Transverse colon (tissue), 4 donors: ENCODE data around the gene MPRIP. TPM values are rescaled to one million over a fixed set of nuclear protein-coding genes. Genes with fewer than 3 reads are reported as not detected.

ENCODE experiments used
- DNase-seq: peaks from one replicate; pipeline ENCODE4 v3.0.0-alpha.2; 2019
- H3K27ac ChIP-seq, 4 donors: fragments of 200-600 bp; sonication (generic); 2 replicates each; pipeline ENCODE4 v1.5.1; 2016 to 2018; ENCODE audit warnings: inconsistent platforms in 4 of 4
- H3K27me3 ChIP-seq: fragments of 200-600 bp; sonication (generic); 2 replicates; pipeline ENCODE4 v1.5.1; 2017; ENCODE audit warnings: inconsistent platforms
- H3K36me3 ChIP-seq, 4 donors: fragments of 200-600 bp; sonication (generic); 2 replicates each; pipeline ENCODE4 v1.5.1; 2017 to 2019; ENCODE audit warnings: inconsistent platforms in 4 of 4
- H3K4me1 ChIP-seq, 4 donors: fragments of 200-600 bp; sonication (generic); 2 replicates each; pipeline ENCODE4 v1.5.1; 2017 to 2020; ENCODE audit warnings: inconsistent platforms in 4 of 4
- H3K4me3 ChIP-seq, 4 donors: fragments of 200-600 bp; sonication (generic); 1 replicate in 1 of 4; 2 replicates in 3 of 4; pipeline versions ENCODE4 v1.5.1 to v1.6.1; 2017 to 2019; ENCODE audit warnings: inconsistent platforms in 4 of 4
- H3K9me3 ChIP-seq, 2 donors: fragments of 200-600 bp; sonication (generic); 2 replicates each; pipeline ENCODE4 v1.5.1; 2017 to 2019; ENCODE audit warnings: inconsistent platforms in 2 of 2
- CTCF ChIP-seq, 5 experiments: fragments of 200-600 bp in 3 of 5; fragments of 450-650 bp in 2 of 5; sonication (generic) in 3 of 5; IDR thresholded peaks; 1 replicate in 2 of 5; 2 replicates in 3 of 5; pipeline ENCODE4 v1.5.1; 2016 to 2017; ENCODE audit warnings: antibody characterized with exemption in 5 of 5, inconsistent platforms in 3 of 5, mild to moderate bottlenecking in 2 of 5, moderate library complexity in 1 of 5
- EP300 ChIP-seq: sonication (generic); formaldehyde crosslinking; IDR thresholded peaks from one replicate; pipeline ENCODE4 v1.6.1; 2017; ENCODE audit warnings: antibody characterized with exemption, low read depth
- POLR2A ChIP-seq: fragments of 450-650 bp; IDR thresholded peaks from one replicate; pipeline ENCODE4 v1.6.1; 2016; ENCODE audit warnings: antibody characterized with exemption, mild to moderate bottlenecking, moderate library complexity
- POLR2AphosphoS5 ChIP-seq, 3 donors: sonication (generic); formaldehyde crosslinking; IDR thresholded peaks; one replicate each; pipeline ENCODE4 v1.6.1; 2016; ENCODE audit warnings: antibody characterized with exemption in 3 of 3
- WGBS, 2 donors: methylation state at CpG; one replicate each; pipeline ENCODE4 v1.1.5; 2018; ENCODE audit warnings: low coverage in 1 of 2; 5-methylcytosine and 5-hydroxymethylcytosine counted together
- in situ Hi-C, 4 donors: fragments of 200-750 bp; cut with MboI; loops; one replicate each; pipeline versions ENCODE4 v1.15.0 to v1.15.1; 2017; ENCODE audit warnings: low sequenced_read_pairs in 3 of 4, low pct_ligation_motif_present in 1 of 4, low pct_unique_long_range_greater_than_20kb in 1 of 4
- intact Hi-C: fragments of 100-400 bp; cut with DNase I; formaldehyde crosslinking; loops from one replicate; pipeline ENCODE4 v1.15.1; 2023; ENCODE audit warnings: low total_unique reads
- total RNA-seq, 4 donors: library from RNA; depleted of rRNA; stranded (reverse); fragments of >200 nt; gene quantifications; one replicate each; pipeline ENCODE4 v1.1.0, GENCODE V29; 2016

Gene MPRIP
- total RNA-seq, 4 donors from 2014 or later: 124 to 368 (median 158) TPM

- in situ Hi-C loops: no loop called here
- WGBS, 2 donors: 88% methylated on average over 12 of the region's 12 CpGs; no CpG with 5 or more reads in 1 of the 2 donors
Measured at GRCh38 chr17:17030515-17031211, 11.6 kb upstream of the MPRIP start.

GRCh38 chr17:17032131-17032692 is 10.0 kb upstream of the MPRIP start:
- peak overlapping the region in 3 of 4 donors; percentile 14 to 36 (median 18) for H3K27ac ChIP-seq

More at GRCh38 chr17:17030515-17031211, 11.6 kb upstream of the MPRIP start:
- Histone ChIP-seq H3K36me3 (no peaks in the 10 kb centered on the region), H3K9me3 (no peaks in the 10 kb centered on the region), H3K4me3 (no peak overlapping the region), H3K27ac (no peak overlapping the region), H3K4me1 (peaks cover 12 to 29% (median 19%) of the 10 kb centered on the region in 4 donors), H3K27me3 (no peaks in the 10 kb centered on the region)
- intact Hi-C loops: no loop called here
- no peak for TF ChIP-seq POLR2A
- no peak for TF ChIP-seq EP300
- no peak for TF ChIP-seq POLR2AphosphoS5 (IDR thresholded peaks at IDR 0.05)
- TF ChIP-seq CTCF (IDR thresholded peaks at IDR 0.05): no peak
- DNase-seq: no peak

GRCh38 chr17:17033466-17033865 is 8.8 kb upstream of the MPRIP start:
- no peaks in the 10 kb centered on the region for H3K9me3 ChIP-seq
- peaks cover 9 to 19% (median 16%) of the 10 kb centered on the region in 4 donors for H3K4me1 ChIP-seq
- intact Hi-C loops: no loop called here
- H3K27ac ChIP-seq: no peak overlapping the region
- H3K4me3 ChIP-seq: no peak overlapping the region
- in situ Hi-C loops: no loop called here
- WGBS, 2 donors: 86 to 90% methylated on average over 7 of the region's 7 CpGs
- no peaks in the 10 kb centered on the region for H3K36me3 ChIP-seq
- no peaks in the 10 kb centered on the region for H3K27me3 ChIP-seq
- no peak for DNase-seq
- TF ChIP-seq EP300: no peak
- no peak for TF ChIP-seq POLR2AphosphoS5 (IDR thresholded peaks at IDR 0.05)

More at GRCh38 chr17:17032131-17032692, 10.0 kb upstream of the MPRIP start:
- no peak overlapping the region for H3K4me3 ChIP-seq
- DNase-seq: peak; percentile 64
- H3K4me1 ChIP-seq: peaks cover 12 to 29% (median 19%) of the 10 kb centered on the region in 4 donors
- TF ChIP-seq CTCF (IDR thresholded peaks at IDR 0.05) (no peak), POLR2A (no peak), POLR2AphosphoS5 (IDR thresholded peaks at IDR 0.05) (no peak), EP300 (no peak)
- in situ Hi-C loops (no loop called here), intact Hi-C loops (no loop called here)
- 40 to 56% methylated on average over 1 to 13 of the region's 13 CpGs for whole genome bisulfite sequencing, 2 donors
- H3K27me3 ChIP-seq: no peaks in the 10 kb centered on the region
- no peaks in the 10 kb centered on the region for H3K9me3 ChIP-seq
- no peaks in the 10 kb centered on the region for H3K36me3 ChIP-seq

GRCh38 chr17:17034026-17034425 is 8.2 kb upstream of the MPRIP start:
- H3K36me3 ChIP-seq: no peaks in the 10 kb centered on the region
- H3K27me3 ChIP-seq: no peaks in the 10 kb centered on the region
- no peak overlapping the region for H3K27ac ChIP-seq
- no peak overlapping the region for H3K4me3 ChIP-seq
- no peak for DNase-seq
- intact Hi-C loops (no loop called here), in situ Hi-C loops (no loop called here)
- TF ChIP-seq POLR2A (no peak), CTCF (IDR thresholded peaks at IDR 0.05) (no peak), POLR2AphosphoS5 (IDR thresholded peaks at IDR 0.05) (no peak), EP300 (no peak)
- H3K4me1 ChIP-seq: peaks cover 4 to 13% (median 10%) of the 10 kb centered on the region in 4 donors
- H3K9me3 ChIP-seq: no peaks in the 10 kb centered on the region
